Neural cell (in vitro differentiated cells): ENCODE results near the gene DMBT1. TPM values are rescaled to one million over a fixed set of nuclear protein-coding genes. Genes with fewer than 3 reads are reported as not detected.

ENCODE experiments used
- H2AFZ ChIP-seq: fragments of 200-600, 300-800 bp; sonication (generic), shearing (Covaris generic); 2 replicates; pipeline ENCODE4 v1.6.0; 2014; ENCODE audit warnings: low read depth, mild to moderate bottlenecking, antibody characterized with exemption, low read length, moderate library complexity
- H3F3A ChIP-seq: fragments of 200-600 bp; shearing (Covaris generic); 2 replicates; pipeline ENCODE4 v1.6.1; 2016; ENCODE audit warnings: mild to moderate bottlenecking, moderate library complexity, mixed read lengths, antibody characterized with exemption, low read length; ENCODE audit not compliant: insufficient read depth, poor library complexity, severe bottlenecking
- H3K27ac ChIP-seq: fragments of 200-600, 300-800 bp; sonication (generic), shearing (Covaris generic); 2 replicates; pipeline ENCODE4 v1.5.1; 2014; ENCODE audit warnings: mild to moderate bottlenecking, low read length, moderate library complexity
- H3K27me3 ChIP-seq: fragments of 300-800, 200-600 bp; sonication (generic), shearing (Covaris generic); 2 replicates; pipeline ENCODE4 v1.6.0; 2014; ENCODE audit warnings: mild to moderate bottlenecking, low read depth, low read length, moderate library complexity; ENCODE audit not compliant: insufficient read depth
- H3K36me3 ChIP-seq: fragments of 300-800, 200-600 bp; sonication (generic), shearing (Covaris generic); 2 replicates; pipeline ENCODE4 v1.5.1; 2014; ENCODE audit warnings: mild to moderate bottlenecking, antibody characterized with exemption, low read length, moderate library complexity; ENCODE audit not compliant: insufficient read depth
- H3K4me2 ChIP-seq: fragments of 300-800, 200-600 bp; sonication (generic), shearing (Covaris generic); 2 replicates; pipeline ENCODE4 v1.6.0; 2014; ENCODE audit warnings: mild to moderate bottlenecking, low read length
- H3K4me3 ChIP-seq: fragments of 300-800, 200-600 bp; sonication (generic), shearing (Covaris generic); 2 replicates; pipeline ENCODE4 v1.5.1; 2014; ENCODE audit warnings: mild to moderate bottlenecking, low read length, moderate library complexity
- H3K79me2 ChIP-seq: fragments of 200-600 bp; shearing (Covaris generic); replicated peaks from 2 replicates; pipeline ENCODE4 v1.6.0; 2014; ENCODE audit warnings: mild to moderate bottlenecking, low read length, moderate library complexity; ENCODE audit not compliant: insufficient read depth
- H3K9ac ChIP-seq: fragments of 300-800, 200-600 bp; sonication (generic), shearing (Covaris generic); 2 replicates; pipeline ENCODE4 v1.6.1; 2016; ENCODE audit warnings: mild to moderate bottlenecking, low read length, mixed read lengths
- H3K9me2 ChIP-seq: fragments of 200-600 bp; shearing (Covaris generic); 2 replicates; pipeline ENCODE4 v1.6.1; 2016; ENCODE audit warnings: mild to moderate bottlenecking, low read length, mixed read lengths; ENCODE audit not compliant: insufficient read depth
- H3K9me3 ChIP-seq: fragments of 200-600, 300-800 bp; sonication (generic), shearing (Covaris generic); 2 replicates; pipeline ENCODE4 v1.6.1; 2016; ENCODE audit warnings: mild to moderate bottlenecking, mixed run types, low read length, moderate library complexity, mixed read lengths
- H4K20me1 ChIP-seq: fragments of 200-600 bp; shearing (Covaris generic); 2 replicates; pipeline ENCODE4 v1.6.1; 2016; ENCODE audit warnings: mild to moderate bottlenecking, mixed run types; ENCODE audit not compliant: insufficient read depth
- CTCF ChIP-seq: fragments of 450-650 bp; IDR thresholded peaks from 2 replicates; pipeline ENCODE4 v1.5.1; 2014; ENCODE audit warnings: antibody characterized with exemption, mild to moderate bottlenecking, moderate library complexity; ENCODE audit not compliant: poor library complexity, severe bottlenecking
- EP300 ChIP-seq: fragments of 450-650 bp; conservative IDR thresholded peaks from 2 replicates; pipeline ENCODE4 v1.6.1; 2014; ENCODE audit warnings: antibody characterized with exemption, mild to moderate bottlenecking, moderate library complexity; ENCODE audit not compliant: poor library complexity, severe bottlenecking
- EZH2 ChIP-seq: fragments of 200-600, 300-800 bp; shearing (Covaris generic), sonication (generic); IDR thresholded peaks from 2 replicates; pipeline ENCODE4 v1.6.1; 2014; ENCODE audit warnings: antibody characterized with exemption, low read length, borderline replicate concordance, mild to moderate bottlenecking; ENCODE audit not compliant: insufficient read depth, poor library complexity, severe bottlenecking
- MXI1 ChIP-seq: fragments of 450-650 bp; conservative IDR thresholded peaks from 2 replicates; pipeline ENCODE4 v1.6.1; 2014; ENCODE audit warnings: antibody characterized with exemption, mild to moderate bottlenecking; ENCODE audit not compliant: poor library complexity, severe bottlenecking
- RAD21 ChIP-seq: fragments of 450-650 bp; conservative IDR thresholded peaks from 2 replicates; pipeline ENCODE4 v1.6.1; 2014; ENCODE audit warnings: antibody characterized with exemption, mild to moderate bottlenecking, moderate library complexity
- REST ChIP-seq: IDR thresholded peaks from 2 replicates; pipeline ENCODE4 v1.6.1; 2012; ENCODE audit warnings: borderline replicate concordance
- SMC3 ChIP-seq: fragments of 450-650 bp; conservative IDR thresholded peaks from 2 replicates; pipeline ENCODE4 v1.6.1; 2014; ENCODE audit warnings: antibody characterized with exemption, mild to moderate bottlenecking, moderate library complexity; ENCODE audit not compliant: poor library complexity
- polyA plus RNA-seq: library from polyadenylated mRNA; depleted of rRNA; stranded (reverse); fragments of >200 nt; gene quantifications from 2 replicates; pipeline ENCODE4 v1.2.3, GENCODE V29; 2014

DMBT1 gene
- polyA plus RNA-seq, 1 donor from 2014 or later: not detected

DNA sequence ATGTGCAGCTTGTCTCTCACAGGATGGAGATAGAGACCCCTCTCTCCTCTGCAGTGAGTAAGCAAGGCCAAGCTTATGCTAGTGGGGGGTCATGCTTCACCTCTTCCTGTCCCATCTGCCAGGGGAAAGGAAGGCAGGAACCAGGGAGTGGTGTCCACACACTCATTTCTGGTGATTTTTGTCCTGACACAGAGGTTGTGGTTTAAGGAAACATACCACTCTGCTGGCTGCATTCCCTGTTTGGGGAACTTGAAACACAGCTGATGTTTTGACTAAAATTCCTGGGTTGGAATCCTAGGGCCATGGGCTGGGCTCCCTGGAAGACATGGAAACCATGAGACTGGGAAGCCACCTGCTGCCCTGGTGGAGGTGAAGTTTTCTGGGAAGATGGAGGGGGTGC, 117.7 kb downstream of the DMBT1 start:
- H4K20me1 ChIP-seq: no peaks in the 10 kb centered on the region
- H3K27me3 ChIP-seq: no peaks in the 10 kb centered on the region
- H3F3A ChIP-seq: no peaks in the 10 kb centered on the region

GRCh38 chr10:122682522-122682921, 122.0 kb downstream of the DMBT1 start:
- Histone ChIP-seq H3K27me3 (no peaks in the 10 kb centered on the region), H3K9ac (no peak overlapping the region), H3K36me3 (no peaks in the 10 kb centered on the region), H3K27ac (no peak overlapping the region), H2AFZ (no peak overlapping the region), H3K9me3 (no peaks in the 10 kb centered on the region), H4K20me1 (no peaks in the 10 kb centered on the region), H3F3A (no peaks in the 10 kb centered on the region), H3K4me3 (no peak overlapping the region), H3K79me2 (no peaks in the 10 kb centered on the region), H3K4me2 (no peak overlapping the region), H3K9me2 (no peaks in the 10 kb centered on the region)
- TF ChIP-seq REST: no peak
- TF ChIP-seq MXI1: no peak
- no peak for TF ChIP-seq CTCF
- no peak for TF ChIP-seq EZH2

More for the DNA sequence above, 117.7 kb downstream of the DMBT1 start:
- no peaks in the 10 kb centered on the region for H3K36me3 ChIP-seq
- TF ChIP-seq MXI1: no peak
- no peak for TF ChIP-seq CTCF
- no peak for TF ChIP-seq RAD21
- TF ChIP-seq SMC3: no peak
- TF ChIP-seq REST: no peak
- TF ChIP-seq EP300: no peak
- H3K27ac ChIP-seq: no peak overlapping the region
- H3K9ac ChIP-seq: no peak overlapping the region
- no peaks in the 10 kb centered on the region for H3K9me2 ChIP-seq
- no peak overlapping the region for H3K4me2 ChIP-seq
- no peak overlapping the region for H2AFZ ChIP-seq
- H3K9me3 ChIP-seq: no peaks in the 10 kb centered on the region
- H3K4me3 ChIP-seq: no peak overlapping the region
- H3K79me2 ChIP-seq: no peaks in the 10 kb centered on the region
